Endothelial cell (in vitro differentiated cells): ENCODE data around the gene CHERP. TPM values are rescaled to one million over a fixed set of nuclear protein-coding genes. Genes with fewer than 3 reads are reported as not detected.
A peak's percentile ranks its signal among the peaks of the same experiment; 100 is the strongest.

Experiments used
- DNase-seq: peaks from one replicate; pipeline ENCODE4 v3.0.0; 2021; ENCODE audit warnings: low spot score
- H3K27ac Mint-ChIP-seq: one replicate; pipeline ENCODE4 v1.8.0; 2021; ENCODE audit warnings: mixed read lengths, inconsistent platforms; ENCODE audit not compliant: unreplicated experiment
- H3K27me3 Mint-ChIP-seq: one replicate; pipeline ENCODE4 v1.8.0; 2021; ENCODE audit warnings: mild to moderate bottlenecking, moderate library complexity, mixed read lengths, inconsistent platforms; ENCODE audit not compliant: unreplicated experiment
- H3K36me3 Mint-ChIP-seq: one replicate; pipeline ENCODE4 v1.8.0; 2021; ENCODE audit warnings: mild to moderate bottlenecking, low read depth, mixed read lengths, inconsistent platforms; ENCODE audit not compliant: unreplicated experiment
- H3K4me1 Mint-ChIP-seq: one replicate; pipeline ENCODE4 v1.8.0; 2021; ENCODE audit warnings: mild to moderate bottlenecking, mixed read lengths, inconsistent platforms; ENCODE audit not compliant: unreplicated experiment
- H3K4me3 Mint-ChIP-seq: one replicate; pipeline ENCODE4 v1.8.0; 2021; ENCODE audit warnings: mild to moderate bottlenecking, mixed read lengths, inconsistent platforms; ENCODE audit not compliant: unreplicated experiment
- H3K9me3 Mint-ChIP-seq: one replicate; pipeline ENCODE4 v1.8.0; 2021; ENCODE audit warnings: mixed read lengths, inconsistent platforms; ENCODE audit not compliant: unreplicated experiment
- CTCF ChIP-seq: fragments of 200-600 bp; sonication (generic); IDR thresholded peaks from one replicate; pipeline ENCODE4 v1.5.0; 2021; ENCODE audit warnings: antibody characterized with exemption; ENCODE audit not compliant: unreplicated experiment
- total RNA-seq: library from RNA; stranded (reverse); fragmentation: NEBNext Ultra II Directional; extraction: Animal tissue kit (Norgen Biotek cat#: 25700); gene quantifications from one replicate; pipeline ENCODE4 v1.2.1, GENCODE V29; 2021; ENCODE audit not compliant: unreplicated experiment

Gene CHERP
- total RNA-seq, 1 donor from 2014 or later: 66.5 TPM

- Mint-ChIP-seq H3K9me3 (no peaks in the 10 kb centered on the region), H3K4me3 (peak overlapping the region; percentile 96), H3K4me1 (peaks cover 21% of the 10 kb centered on the region), H3K27me3 (peaks cover 14% of the 10 kb centered on the region), H3K36me3 (peaks cover 3% of the 10 kb centered on the region), H3K27ac (no peak overlapping the region)
- peak; percentile 27 for DNase-seq
- no peak for TF ChIP-seq CTCF
Observed at GRCh38 chr19:16470911-16471811, 71.1 kb downstream of the CHERP start.

- Mint-ChIP-seq H3K36me3 (peaks cover 3% of the 10 kb centered on the region), H3K27me3 (peaks cover 16% of the 10 kb centered on the region), H3K4me3 (peak overlapping the region; percentile 96), H3K27ac (no peak overlapping the region), H3K9me3 (no peaks in the 10 kb centered on the region), H3K4me1 (peaks cover 21% of the 10 kb centered on the region)
- no peak for DNase-seq
- TF ChIP-seq CTCF: no peak
Observed at GRCh38 chr19:16470541-16470910, 71.7 kb downstream of the CHERP start.

Other genes starting within 250 kb of the CHERP start
- 48.9 TPM for gene KLF2, start 217.6 kb downstream of the CHERP start, total RNA-seq
- gene EPS15L1, start 70.5 kb downstream of the CHERP start, total RNA-seq: 34.5 TPM
- not detected for gene CALR3, start 46.3 kb downstream of the CHERP start, total RNA-seq
- gene C19orf44, start 46.0 kb downstream of the CHERP start, total RNA-seq: 3.7 TPM
- gene SLC35E1, start 30.0 kb upstream of the CHERP start, total RNA-seq: 29.7 TPM
- gene MED26, start 85.8 kb upstream of the CHERP start, total RNA-seq: 13.3 TPM
- gene SMIM7, start 117.7 kb upstream of the CHERP start, total RNA-seq: 53.2 TPM
- gene TMEM38A, start 118.7 kb upstream of the CHERP start, total RNA-seq: 0.36 TPM
- gene NWD1, start 177.4 kb upstream of the CHERP start, total RNA-seq: not detected